IPS-20b (cell line): ENCODE results near the gene HOXB8.

Experiments used
- H3K27ac ChIP-seq: one replicate; pipeline ENCODE4 v1.5.1; 2013; ENCODE audit warnings: low read length
- H3K27me3 ChIP-seq: 2 replicates; pipeline ENCODE4 v1.6.1; 2013; ENCODE audit warnings: mild to moderate bottlenecking, low read length, inconsistent platforms; ENCODE audit not compliant: insufficient read depth
- H3K36me3 ChIP-seq: 2 replicates; pipeline ENCODE4 v1.6.1; 2013; ENCODE audit warnings: low read depth, mild to moderate bottlenecking, inconsistent platforms, low read length, moderate library complexity; ENCODE audit not compliant: insufficient read depth
- H3K4me1 ChIP-seq: 2 replicates; pipeline ENCODE4 v1.6.1; 2013; ENCODE audit warnings: mild to moderate bottlenecking, control low read depth, inconsistent platforms, low read length, moderate library complexity; ENCODE audit not compliant: insufficient read depth
- H3K4me3 ChIP-seq: 2 replicates; pipeline ENCODE4 v1.5.1; 2013; ENCODE audit warnings: mild to moderate bottlenecking, low read length, inconsistent platforms
- H3K9ac ChIP-seq: 2 replicates; pipeline ENCODE4 v1.6.1; 2013; ENCODE audit warnings: low read depth, mild to moderate bottlenecking, inconsistent platforms, low read length, moderate library complexity
- H3K9me3 ChIP-seq: 2 replicates; pipeline ENCODE4 v1.6.1; 2013; ENCODE audit warnings: mild to moderate bottlenecking, low read depth, low read length, inconsistent platforms; ENCODE audit not compliant: insufficient read depth

HOXB8 gene

DNA sequence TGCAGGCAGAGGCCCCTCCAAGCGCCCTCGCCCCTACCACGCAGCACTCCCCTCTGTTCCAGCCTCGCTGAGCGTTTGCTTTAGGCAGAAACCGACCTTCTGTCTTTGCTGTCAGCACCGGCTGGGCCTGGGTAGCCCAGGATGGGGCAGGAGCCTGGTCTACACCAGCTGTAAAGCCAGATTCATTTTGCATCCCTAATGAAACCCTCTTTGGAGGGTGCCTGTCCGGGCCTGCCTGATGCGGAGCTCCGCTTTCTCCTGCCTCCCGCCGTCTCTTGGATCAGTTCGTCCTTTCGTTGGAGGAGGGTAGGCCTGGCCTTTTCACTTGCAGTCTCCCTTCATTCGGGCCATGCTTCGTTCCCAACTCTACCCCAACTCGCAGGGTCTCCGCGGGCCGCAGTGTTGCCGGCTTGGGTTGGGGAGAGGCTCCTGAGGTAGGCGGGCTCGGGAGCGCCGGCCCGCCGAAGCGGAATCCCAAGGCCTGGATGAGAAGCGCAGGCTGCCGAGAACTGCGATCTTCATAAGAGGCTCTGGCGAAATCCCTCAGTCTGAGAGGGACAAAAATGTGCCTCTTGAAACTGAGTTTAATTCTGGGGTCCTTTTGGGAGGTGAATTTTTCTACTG is 4.8 kb upstream of the HOXB8 start:
- Histone ChIP-seq H3K9me3 (peaks cover 29% of the 10 kb centered on the region), H3K4me3 (no peak overlapping the region), H3K36me3 (no peaks in the 10 kb centered on the region), H3K9ac (no peak overlapping the region), H3K4me1 (no peaks in the 10 kb centered on the region), H3K27me3 (peaks cover 100% of the 10 kb centered on the region), H3K27ac (no peak overlapping the region)

DNA sequence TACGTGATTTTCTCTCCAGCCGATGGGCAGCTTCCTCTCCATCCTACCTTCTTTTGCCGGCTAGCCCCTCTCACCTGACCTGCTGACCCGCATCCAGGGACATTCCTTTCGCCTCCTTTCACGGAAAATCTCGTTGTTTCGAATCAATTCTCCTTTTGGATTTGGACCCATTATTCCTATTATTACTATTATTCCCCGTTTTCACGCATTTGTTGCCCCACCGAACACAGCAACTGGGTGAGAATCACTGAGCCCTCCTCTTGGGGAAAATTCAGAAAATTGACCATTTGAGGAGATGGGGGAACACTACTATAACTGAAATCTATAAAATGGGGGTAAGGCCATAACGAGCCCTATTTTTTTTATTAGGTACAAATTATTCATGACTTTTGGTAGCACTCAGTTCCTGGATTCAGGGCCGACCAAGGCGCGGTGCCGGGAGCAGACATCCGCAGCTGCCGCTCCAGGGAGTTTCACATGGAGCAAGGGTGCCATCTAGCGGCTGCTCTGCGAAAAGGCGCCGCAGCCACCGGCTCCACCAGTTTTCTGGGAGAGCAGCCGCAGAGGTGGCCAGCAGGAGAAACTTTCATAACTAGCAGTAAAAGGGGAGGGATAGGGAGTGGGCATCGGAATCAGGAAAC is 3.3 kb upstream of the HOXB8 start:
- Histone ChIP-seq H3K9me3 (peaks cover 24% of the 10 kb centered on the region; the same call in 1 of the 2 replicates), H3K27ac (no peak overlapping the region), H3K36me3 (no peaks in the 10 kb centered on the region), H3K4me1 (no peaks in the 10 kb centered on the region), H3K9ac (no peak overlapping the region), H3K27me3 (peaks cover 100% of the 10 kb centered on the region), H3K4me3 (no peak overlapping the region)

DNA sequence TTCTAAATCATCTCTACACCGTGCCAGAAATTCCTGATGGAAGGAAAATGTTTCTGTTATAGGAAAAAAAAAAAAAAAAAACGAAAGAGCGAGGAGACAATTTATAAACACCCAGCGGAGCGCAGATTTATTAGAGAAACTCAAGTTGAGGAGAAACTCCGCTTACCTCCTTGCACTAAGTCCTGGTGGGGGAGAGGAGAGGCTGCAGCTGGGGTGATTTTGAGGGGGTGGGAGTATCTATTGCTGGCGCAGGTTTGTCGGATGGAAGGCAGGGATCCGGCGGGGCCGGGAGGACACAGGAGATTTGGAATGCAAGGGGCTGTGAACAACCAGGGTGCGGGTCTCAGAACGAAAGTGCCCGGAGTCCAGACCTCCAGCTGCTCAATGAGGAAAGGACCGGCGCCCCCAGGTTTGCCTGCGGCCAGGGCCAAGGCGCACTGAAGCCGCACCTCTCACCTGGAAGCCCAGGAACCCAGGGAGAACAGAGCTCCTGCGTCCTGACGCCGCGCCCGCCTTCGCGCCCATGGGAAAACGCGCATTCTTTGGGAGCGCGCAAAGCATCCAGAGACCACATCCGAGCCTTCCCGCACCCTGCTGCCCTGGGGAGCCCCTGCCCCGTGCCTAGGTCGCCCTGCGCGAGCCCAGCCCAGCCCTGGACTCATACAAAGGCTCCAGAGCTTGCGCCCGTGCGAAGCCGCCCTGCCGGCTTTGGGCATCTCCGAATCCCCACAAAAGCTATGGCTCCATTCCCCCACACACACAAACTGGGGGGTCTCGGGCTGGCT is 2.6 kb upstream of the HOXB8 start:
- Histone ChIP-seq H3K27me3 (peaks cover 100% of the 10 kb centered on the region), H3K9ac (no peak overlapping the region), H3K36me3 (no peaks in the 10 kb centered on the region), H3K9me3 (peaks cover 24% of the 10 kb centered on the region; the same call in 1 of the 2 replicates), H3K4me3 (no peak overlapping the region), H3K4me1 (no peaks in the 10 kb centered on the region), H3K27ac (no peak overlapping the region)

DNA sequence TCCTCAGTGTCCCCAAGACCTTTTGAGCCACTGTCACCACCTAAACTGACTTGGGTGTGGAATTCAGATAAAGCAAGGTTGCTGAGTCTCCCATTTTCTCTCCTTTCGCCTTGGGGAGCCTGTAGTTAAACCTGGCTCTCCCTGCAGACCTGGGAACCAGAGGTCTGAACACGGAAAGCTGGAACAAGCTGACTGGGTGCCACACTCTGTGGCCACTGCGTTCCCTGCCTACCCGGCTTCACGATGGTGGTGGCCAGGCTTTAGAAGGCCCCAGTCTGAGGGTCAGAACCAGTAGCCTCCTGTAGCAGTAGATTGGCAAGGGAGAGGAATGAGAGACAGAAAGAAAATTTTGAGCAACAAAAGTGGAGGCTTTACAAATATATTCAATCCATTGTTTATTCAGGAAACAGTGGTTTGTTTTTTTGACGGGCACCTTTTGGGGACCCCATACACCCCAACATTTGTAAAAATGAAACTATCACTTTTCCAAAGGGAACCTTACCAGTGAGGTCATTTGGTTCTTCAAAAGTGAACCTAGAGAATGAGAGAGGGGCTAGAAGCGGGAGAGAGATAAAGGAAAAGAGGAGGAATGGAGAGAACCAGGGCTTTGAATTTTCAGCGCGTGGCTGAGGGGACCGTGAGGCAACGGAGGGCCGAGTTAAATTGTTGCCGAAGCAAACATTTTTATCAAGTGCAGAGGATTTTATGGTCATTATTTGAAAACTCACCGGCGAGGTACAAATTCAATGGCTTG is 1.8 kb upstream of the HOXB8 start:
- H3K4me1 ChIP-seq: no peaks in the 10 kb centered on the region
- H3K36me3 ChIP-seq: no peaks in the 10 kb centered on the region
- H3K4me3 ChIP-seq: no peak overlapping the region
- no peak overlapping the region for H3K27ac ChIP-seq
- peaks cover 18% of the 10 kb centered on the region; the same call in 1 of the 2 replicates for H3K9me3 ChIP-seq
- peaks cover 100% of the 10 kb centered on the region for H3K27me3 ChIP-seq
- H3K9ac ChIP-seq: no peak overlapping the region

DNA sequence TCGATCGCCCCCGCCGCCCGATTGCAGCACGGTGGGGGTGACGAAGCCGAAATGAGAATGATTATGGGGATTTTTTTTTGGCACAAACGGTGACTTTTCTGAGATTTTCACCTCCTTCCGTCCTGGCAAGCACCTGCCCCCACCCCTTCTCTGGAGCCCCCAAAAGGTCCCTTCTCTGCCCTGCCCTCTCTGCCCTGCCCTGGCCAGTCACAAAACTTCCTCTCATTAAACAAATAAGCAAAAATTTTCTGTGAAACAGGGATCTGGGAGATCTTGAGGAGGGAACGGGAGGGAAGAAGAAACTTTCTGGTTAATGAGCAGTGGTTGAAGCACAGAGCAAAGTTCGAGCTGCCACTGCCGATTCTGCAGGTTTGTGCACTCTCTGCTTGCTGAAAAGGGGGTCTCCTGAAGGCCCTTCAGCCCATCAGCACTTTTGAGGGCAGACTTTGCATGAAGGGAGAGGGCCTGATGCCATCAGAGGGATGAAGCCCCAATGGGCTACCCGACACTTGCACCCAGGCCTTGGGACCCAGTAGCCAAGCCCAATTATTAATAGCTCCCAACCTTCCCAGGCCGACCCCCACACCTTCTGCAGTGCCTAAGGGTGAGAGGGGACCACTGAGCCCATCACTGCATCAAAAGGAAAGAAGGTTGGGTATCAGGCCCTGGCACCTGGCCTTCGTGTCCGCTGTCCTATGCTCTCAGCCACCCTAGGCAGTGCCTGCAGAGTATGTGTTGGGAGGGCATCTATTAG is 1.0 kb upstream of the HOXB8 start:
- Histone ChIP-seq H3K9me3 (peaks cover 14% of the 10 kb centered on the region; the same call in 1 of the 2 replicates), H3K4me3 (no peak overlapping the region), H3K36me3 (no peaks in the 10 kb centered on the region), H3K4me1 (no peaks in the 10 kb centered on the region), H3K27ac (no peak overlapping the region), H3K9ac (no peak overlapping the region), H3K27me3 (peaks cover 100% of the 10 kb centered on the region)

- no peak overlapping the region for H3K4me3 ChIP-seq
- peaks cover 100% of the 10 kb centered on the region for H3K27me3 ChIP-seq
- H3K27ac ChIP-seq: no peak overlapping the region
- no peak overlapping the region for H3K9ac ChIP-seq
- peaks cover 9% of the 10 kb centered on the region; the same call in 1 of the 2 replicates for H3K9me3 ChIP-seq
- no peaks in the 10 kb centered on the region for H3K36me3 ChIP-seq
- no peaks in the 10 kb centered on the region for H3K4me1 ChIP-seq
Measured at GRCh38 chr17:48613862-48614694, 1.0 kb downstream of the HOXB8 start.

- Histone ChIP-seq H3K27ac (no peak overlapping the region), H3K36me3 (no peaks in the 10 kb centered on the region), H3K9me3 (peaks cover 13% of the 10 kb centered on the region; the same call in 1 of the 2 replicates), H3K27me3 (peaks cover 100% of the 10 kb centered on the region), H3K4me1 (no peaks in the 10 kb centered on the region), H3K4me3 (no peak overlapping the region), H3K9ac (no peak overlapping the region)
Measured at GRCh38 chr17:48612854-48613691, 2.0 kb downstream of the HOXB8 start.

DNA sequence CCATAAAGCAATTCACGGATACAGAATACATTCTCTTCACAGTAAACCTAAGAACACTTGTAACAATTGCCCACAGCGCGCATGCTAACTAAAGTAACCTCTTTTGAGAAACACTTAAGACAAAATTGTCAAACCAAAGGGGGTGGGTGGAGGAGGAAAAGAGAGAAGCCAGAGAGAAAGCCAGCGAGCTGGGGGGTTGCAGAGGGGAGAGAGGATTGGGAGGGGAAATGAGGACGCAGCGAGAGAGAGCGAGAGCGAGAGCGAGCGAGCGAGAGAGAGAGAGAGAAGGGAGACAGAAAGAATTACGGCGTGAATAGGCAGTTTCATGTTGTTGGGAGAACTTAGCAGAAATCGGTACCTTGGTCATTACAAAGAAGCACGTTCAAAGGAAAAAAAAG is 2.6 kb downstream of the HOXB8 start:
- Histone ChIP-seq H3K27ac (no peak overlapping the region), H3K9ac (no peak overlapping the region), H3K27me3 (peaks cover 100% of the 10 kb centered on the region), H3K9me3 (peaks cover 13% of the 10 kb centered on the region; the same call in 1 of the 2 replicates), H3K4me1 (no peaks in the 10 kb centered on the region), H3K4me3 (no peak overlapping the region), H3K36me3 (no peaks in the 10 kb centered on the region)

- Histone ChIP-seq H3K4me3 (no peak overlapping the region), H3K4me1 (no peaks in the 10 kb centered on the region), H3K36me3 (no peaks in the 10 kb centered on the region), H3K27me3 (peaks cover 100% of the 10 kb centered on the region), H3K9ac (no peak overlapping the region), H3K27ac (no peak overlapping the region), H3K9me3 (peaks cover 8% of the 10 kb centered on the region; the same call in 1 of the 2 replicates)
Measured at GRCh38 chr17:48611681-48612455, 3.2 kb downstream of the HOXB8 start.
